Esophagus muscularis mucosa (tissue), 4 donors: Measurements from ENCODE around the gene MTNR1A. TPM values are rescaled to one million over a fixed set of nuclear protein-coding genes. Genes with fewer than 3 reads are reported as not detected.

Experiments
- DNase-seq: peaks from one replicate; pipeline ENCODE4 v3.0.0-alpha.2; 2017; ENCODE audit errors: extremely low spot score
- H3K27ac ChIP-seq, 4 donors: fragments of 200-600 bp; sonication (generic); replicated peaks in 1 of 4; 1 replicate in 3 of 4; 2 replicates in 1 of 4; pipeline ENCODE4 v1.5.1; 2016 to 2019; ENCODE audit warnings: mild to moderate bottlenecking in 1 of 4
- H3K27me3 ChIP-seq, 4 donors: fragments of 200-600 bp; sonication (generic); one replicate each; pipeline versions ENCODE4 v1.5.1 to v1.6.0; 2016 to 2019
- H3K36me3 ChIP-seq, 4 donors: fragments of 200-600 bp; sonication (generic); one replicate each; pipeline ENCODE4 v1.5.1; 2016 to 2019
- H3K4me1 ChIP-seq, 4 donors: fragments of 200-600 bp; sonication (generic); one replicate each; pipeline ENCODE4 v1.5.1; 2016 to 2019
- H3K4me3 ChIP-seq, 4 donors: fragments of 200-600 bp; sonication (generic); 1 replicate in 2 of 4; 2 replicates in 2 of 4; pipeline ENCODE4 v1.5.1; 2016 to 2019; ENCODE audit warnings: mild to moderate bottlenecking in 4 of 4, moderate library complexity in 1 of 4
- H3K9me3 ChIP-seq, 4 donors: fragments of 200-600 bp; sonication (generic); 1 replicate in 3 of 4; 2 replicates in 1 of 4; pipeline ENCODE4 v1.5.1; 2016 to 2019
- EP300 ChIP-seq: sonication (generic); formaldehyde crosslinking; IDR thresholded peaks from one replicate; pipeline ENCODE4 v1.6.1; 2017; ENCODE audit warnings: antibody characterized with exemption
- POLR2A ChIP-seq: fragments of 450-650 bp; IDR thresholded peaks from one replicate; pipeline ENCODE4 v1.6.1; 2017; ENCODE audit warnings: antibody characterized with exemption, moderate library complexity, mild to moderate bottlenecking, low read depth
- POLR2AphosphoS5 ChIP-seq, 2 donors: sonication (generic); formaldehyde crosslinking; IDR thresholded peaks; one replicate each; pipeline ENCODE4 v1.6.1; 2017; ENCODE audit warnings: antibody characterized with exemption in 2 of 2
- WGBS: methylation state at CpG from one replicate; pipeline ENCODE4 v1.1.5; 2018; 5-methylcytosine and 5-hydroxymethylcytosine counted together
- intact Hi-C: fragments of 100-400 bp; cut with DNase I; formaldehyde crosslinking; loops from one replicate; pipeline ENCODE4 v1.15.1; 2023
- total RNA-seq, 4 donors: library from RNA; depleted of rRNA; stranded (reverse); fragments of >200 nt; gene quantifications; one replicate each; pipeline versions ENCODE4 v1.1.0 to v1.2.1, GENCODE V29; 2016
- TF ChIP-seq, protein P1 (sequence below), 3 experiments: fragments of 200-600 bp in 2 of 3; fragments of 450-650 bp in 1 of 3; sonication (generic) in 2 of 3; IDR thresholded peaks; one replicate each; pipeline ENCODE4 v1.5.1; 2017 to 2019; ENCODE audit warnings: antibody characterized with exemption in 3 of 3, mild to moderate bottlenecking in 2 of 3, moderate library complexity in 1 of 3

The MTNR1A gene
- total RNA-seq, 4 donors from 2014 or later = not detected

DNA sequence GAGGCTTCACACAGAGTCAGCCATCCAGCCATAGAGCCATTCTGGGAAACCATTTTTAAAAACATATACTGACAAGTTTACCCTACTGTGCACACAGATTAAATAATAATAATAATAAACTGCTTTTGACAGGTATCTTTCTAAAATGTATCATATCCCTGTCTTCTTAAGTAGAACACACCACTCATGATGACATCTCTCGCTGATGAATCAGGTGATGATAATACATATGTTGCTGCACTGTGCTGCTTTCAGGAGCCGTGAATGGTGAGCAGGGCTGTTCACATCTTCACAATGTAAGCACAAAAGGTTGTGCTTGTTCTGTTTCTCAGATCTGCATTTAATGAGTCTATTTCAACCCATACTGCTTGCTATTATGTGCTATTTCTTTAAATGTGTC lies 3.5 kb downstream of the MTNR1A start:
- Histone ChIP-seq H3K4me3 (no peak overlapping the region), H3K36me3 (no peaks in the 10 kb centered on the region), H3K27me3 (peaks cover 0 to 65% (median 16%) of the 10 kb centered on the region in 4 donors), H3K27ac (no peak overlapping the region), H3K9me3 (no peaks in the 10 kb centered on the region), H3K4me1 (peaks cover 5 to 16% (median 12%) of the 10 kb centered on the region in 4 donors)
- intact Hi-C loops = no loop called here
- DNase-seq = peak; percentile 4
- TF ChIP-seq POLR2A (no peak), EP300 (no peak), POLR2AphosphoS5 (IDR thresholded peaks at IDR 0.05) (no peak)
- TF ChIP-seq, protein P1, sequence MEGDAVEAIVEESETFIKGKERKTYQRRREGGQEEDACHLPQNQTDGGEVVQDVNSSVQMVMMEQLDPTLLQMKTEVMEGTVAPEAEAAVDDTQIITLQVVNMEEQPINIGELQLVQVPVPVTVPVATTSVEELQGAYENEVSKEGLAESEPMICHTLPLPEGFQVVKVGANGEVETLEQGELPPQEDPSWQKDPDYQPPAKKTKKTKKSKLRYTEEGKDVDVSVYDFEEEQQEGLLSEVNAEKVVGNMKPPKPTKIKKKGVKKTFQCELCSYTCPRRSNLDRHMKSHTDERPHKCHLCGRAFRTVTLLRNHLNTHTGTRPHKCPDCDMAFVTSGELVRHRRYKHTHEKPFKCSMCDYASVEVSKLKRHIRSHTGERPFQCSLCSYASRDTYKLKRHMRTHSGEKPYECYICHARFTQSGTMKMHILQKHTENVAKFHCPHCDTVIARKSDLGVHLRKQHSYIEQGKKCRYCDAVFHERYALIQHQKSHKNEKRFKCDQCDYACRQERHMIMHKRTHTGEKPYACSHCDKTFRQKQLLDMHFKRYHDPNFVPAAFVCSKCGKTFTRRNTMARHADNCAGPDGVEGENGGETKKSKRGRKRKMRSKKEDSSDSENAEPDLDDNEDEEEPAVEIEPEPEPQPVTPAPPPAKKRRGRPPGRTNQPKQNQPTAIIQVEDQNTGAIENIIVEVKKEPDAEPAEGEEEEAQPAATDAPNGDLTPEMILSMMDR (IDR thresholded peaks at IDR 0.05) = no peak
- 59% methylated on average over 2 of the region's 2 CpGs for WGBS

DNA sequence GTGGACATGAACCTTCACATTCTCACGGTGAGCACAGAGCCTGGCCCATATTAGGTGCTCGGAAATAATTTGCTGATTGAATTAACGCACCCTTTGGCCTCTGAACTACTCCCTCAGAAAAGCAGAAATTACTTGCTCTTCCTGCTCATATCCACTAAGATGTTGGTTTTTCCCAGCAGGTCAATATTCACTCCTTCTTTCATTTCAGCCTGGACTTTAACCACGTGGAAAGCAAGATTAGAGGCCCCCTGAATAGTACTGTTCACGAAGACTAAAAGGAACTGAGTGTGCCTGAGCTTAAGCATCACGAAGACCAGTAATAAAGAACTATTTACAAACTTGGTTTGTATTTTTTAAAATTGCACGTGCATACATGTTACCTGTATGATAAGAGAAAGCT lies 9.9 kb downstream of the MTNR1A start:
- intact Hi-C loops = no loop called here

DNA sequence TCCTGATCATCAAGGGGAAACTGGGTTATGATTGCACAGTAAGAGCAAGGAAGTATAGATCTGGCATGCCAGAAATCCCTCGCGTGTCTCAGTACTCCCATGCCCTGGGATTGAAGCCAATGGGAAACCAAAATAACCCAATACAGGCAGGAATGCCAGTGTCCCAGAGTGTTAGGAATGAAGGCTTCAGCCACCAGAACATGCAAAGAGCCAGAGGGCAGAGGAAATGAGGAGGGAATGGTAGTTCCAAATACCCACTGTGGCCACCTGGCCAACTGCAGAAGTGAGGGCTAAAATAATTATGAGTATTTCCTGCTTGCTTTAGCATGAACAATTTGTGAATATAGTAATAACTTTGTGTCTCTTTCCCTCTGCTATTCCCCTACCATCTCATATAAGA lies 12.2 kb downstream of the MTNR1A start:
- TF ChIP-seq, protein P1 (IDR thresholded peaks at IDR 0.05) = no peak
- TF ChIP-seq POLR2AphosphoS5 (IDR thresholded peaks at IDR 0.05) = no peak
- peaks cover 0 to 3% (median 0%) of the 10 kb centered on the region in 4 donors for H3K9me3 ChIP-seq
- 83% methylated on average over 2 of the region's 2 CpGs for WGBS
- H3K27me3 ChIP-seq = peaks cover 0 to 9% (median 0%) of the 10 kb centered on the region in 4 donors
- H3K4me3 ChIP-seq = no peak overlapping the region
- H3K36me3 ChIP-seq = no peaks in the 10 kb centered on the region
- no peaks in the 10 kb centered on the region for H3K4me1 ChIP-seq
- DNase-seq = no peak
- H3K27ac ChIP-seq = no peak overlapping the region
- intact Hi-C loops = no loop called here

More for the DNA sequence above, 9.9 kb downstream of the MTNR1A start:
- peaks cover 0 to 9% (median 0%) of the 10 kb centered on the region in 4 donors for H3K27me3 ChIP-seq
- no peak for DNase-seq
- H3K4me1 ChIP-seq = no peaks in the 10 kb centered on the region
- no peak overlapping the region for H3K27ac ChIP-seq
- no peak overlapping the region for H3K4me3 ChIP-seq
- no peaks in the 10 kb centered on the region for H3K36me3 ChIP-seq
- TF ChIP-seq EP300 = no peak
- 76% methylated on average over 7 of the region's 7 CpGs for WGBS
- peaks cover 0 to 3% (median 0%) of the 10 kb centered on the region in 4 donors for H3K9me3 ChIP-seq

DNA sequence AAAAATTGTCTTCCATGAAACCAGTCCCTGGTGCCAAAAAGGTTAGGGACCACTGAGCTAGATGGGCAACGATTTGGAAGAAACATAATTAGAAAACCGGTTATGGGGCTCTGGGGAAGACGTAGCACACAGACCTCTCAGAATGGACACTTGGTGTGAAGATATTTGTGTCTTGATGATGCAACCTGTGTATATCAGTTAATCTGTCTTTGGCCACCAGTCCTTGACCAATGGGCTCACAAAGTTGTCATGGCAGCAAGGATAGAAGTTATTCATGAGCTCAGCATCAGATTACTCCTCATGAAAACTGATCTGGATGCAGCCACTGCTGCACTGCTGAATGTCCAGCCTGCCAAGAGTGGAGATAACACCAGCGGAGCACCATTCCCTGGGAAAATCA lies 13.6 kb downstream of the MTNR1A start:
- 87% methylated on average over 4 of the region's 4 CpGs for WGBS
- no peak for DNase-seq
- intact Hi-C loops = no loop called here
- H3K9me3 ChIP-seq = peaks cover 0 to 3% (median 0%) of the 10 kb centered on the region in 4 donors
- no peaks in the 10 kb centered on the region for H3K36me3 ChIP-seq
- H3K27me3 ChIP-seq = no peaks in the 10 kb centered on the region
- no peak overlapping the region for H3K27ac ChIP-seq
- no peak overlapping the region for H3K4me3 ChIP-seq
- no peak for TF ChIP-seq EP300
- TF ChIP-seq POLR2A = no peak
- TF ChIP-seq POLR2AphosphoS5 (IDR thresholded peaks at IDR 0.05) = no peak
- TF ChIP-seq, protein P1 (IDR thresholded peaks at IDR 0.05) = no peak
- no peaks in the 10 kb centered on the region for H3K4me1 ChIP-seq

DNA sequence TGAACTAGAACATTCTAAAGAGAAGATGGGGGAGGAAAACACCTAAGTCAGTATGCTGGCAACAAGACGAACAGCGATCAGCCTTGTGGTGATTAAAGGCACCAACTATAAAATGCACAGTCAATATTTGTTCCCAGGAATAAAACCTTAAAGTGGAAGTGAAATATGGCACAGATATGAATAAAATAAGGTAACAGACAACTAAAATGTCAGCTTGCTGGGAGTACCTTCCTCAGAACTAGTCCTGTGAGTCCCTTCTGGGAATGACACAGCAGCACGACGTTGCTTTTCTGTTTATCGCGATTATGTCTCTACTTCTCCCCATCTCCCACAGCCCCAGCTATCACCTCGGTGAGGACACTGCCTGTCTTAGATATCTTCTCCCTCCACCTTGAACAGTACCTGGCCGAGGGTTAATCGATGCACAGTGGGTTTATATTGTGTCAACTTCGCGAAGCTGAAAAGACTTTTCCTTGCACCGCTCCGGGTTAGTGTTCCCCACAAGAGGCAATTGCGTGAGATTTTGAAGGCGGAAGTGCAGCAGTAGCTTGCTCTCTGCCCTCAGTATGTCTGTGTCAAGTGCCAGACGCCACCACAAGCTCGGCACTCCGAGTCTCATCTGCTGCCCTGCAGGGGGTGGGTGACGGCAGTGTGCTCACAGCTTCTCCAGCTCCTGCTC lies 17.4 kb downstream of the MTNR1A start:
- Histone ChIP-seq H3K4me3 (no peak overlapping the region), H3K27me3 (no peaks in the 10 kb centered on the region), H3K9me3 (no peaks in the 10 kb centered on the region), H3K4me1 (no peaks in the 10 kb centered on the region), H3K27ac (no peak overlapping the region), H3K36me3 (no peaks in the 10 kb centered on the region)
- intact Hi-C loops = no loop called here
- 75% methylated on average over 19 of the region's 19 CpGs for WGBS
- no peak for DNase-seq
- no peak for TF ChIP-seq POLR2A

DNA sequence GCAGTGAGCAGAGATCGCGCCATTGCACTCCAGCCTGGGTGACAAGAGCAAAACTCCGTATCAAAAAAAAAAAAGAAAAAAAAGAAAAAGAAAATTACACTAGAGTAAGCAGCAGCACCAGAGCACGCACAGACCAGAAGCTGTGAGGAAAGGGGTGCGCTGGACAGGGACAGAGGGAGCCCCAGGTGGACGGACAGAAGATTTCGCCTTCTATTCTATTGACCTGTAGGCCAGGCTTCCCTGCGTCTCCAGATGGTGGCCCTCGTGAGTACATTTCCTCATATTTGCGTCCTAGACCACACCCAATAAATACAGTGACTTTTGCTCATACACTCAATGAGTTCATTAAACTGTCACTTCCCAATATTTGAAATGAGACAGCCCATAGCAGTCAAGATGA lies 19.1 kb downstream of the MTNR1A start:
- H3K27ac ChIP-seq = no peak overlapping the region
- no peaks in the 10 kb centered on the region for H3K27me3 ChIP-seq
- 84% methylated on average over 10 of the region's 10 CpGs for WGBS
- no peak for TF ChIP-seq POLR2AphosphoS5 (IDR thresholded peaks at IDR 0.05)
- TF ChIP-seq EP300 = no peak
- intact Hi-C loops = no loop called here
- no peaks in the 10 kb centered on the region for H3K4me1 ChIP-seq
- DNase-seq = no peak
- H3K36me3 ChIP-seq = no peaks in the 10 kb centered on the region
- H3K9me3 ChIP-seq = no peaks in the 10 kb centered on the region
- no peak overlapping the region for H3K4me3 ChIP-seq
